IMR-90 (cell line): Measurements from ENCODE around the gene PTGR3.

ENCODE experiments used
- BHLHE40 ChIP-seq: fragments of 150-350 bp; IDR thresholded peaks from 2 replicates; pipeline ENCODE4 v1.6.1; 2016; ENCODE audit warnings: mild to moderate bottlenecking, low read depth, low read length
- CEBPB ChIP-seq: IDR thresholded peaks from 2 replicates; pipeline ENCODE4 v1.6.1; 2012; ENCODE audit warnings: low read depth, low read length, improper control_type of control experiment
- CHD1 ChIP-seq: IDR thresholded peaks from 2 replicates; pipeline ENCODE4 v1.6.1; 2012; ENCODE audit warnings: low read depth, low read length, improper control_type of control experiment
- MAFK ChIP-seq: IDR thresholded peaks from 2 replicates; pipeline ENCODE4 v1.6.1; 2012; ENCODE audit warnings: low read depth, low read length, improper control_type of control experiment
- MAZ ChIP-seq: IDR thresholded peaks from 2 replicates; pipeline ENCODE4 v1.6.1; 2012; ENCODE audit warnings: low read depth, mild to moderate bottlenecking, low read length, improper control_type of control experiment, moderate library complexity, borderline replicate concordance
- MXI1 ChIP-seq: IDR thresholded peaks from 2 replicates; pipeline ENCODE4 v1.6.1; 2012; ENCODE audit warnings: low read depth, mild to moderate bottlenecking, low read length, moderate library complexity, borderline replicate concordance
- POLR2A ChIP-seq: IDR thresholded peaks from 2 replicates; pipeline ENCODE4 v1.6.1; 2012; ENCODE audit warnings: mild to moderate bottlenecking, low read depth, low read length
- RAD21 ChIP-seq: IDR thresholded peaks from 2 replicates; pipeline ENCODE4 v1.6.1; 2012; ENCODE audit warnings: low read length, improper control_type of control experiment
- RCOR1 ChIP-seq: IDR thresholded peaks from 2 replicates; pipeline ENCODE4 v1.6.1; 2012; ENCODE audit warnings: mild to moderate bottlenecking, low read length, improper control_type of control experiment; ENCODE audit not compliant: insufficient replicate concordance
- RFX5 ChIP-seq: IDR thresholded peaks from 2 replicates; pipeline ENCODE4 v1.8.0; 2012; ENCODE audit warnings: low read depth, mild to moderate bottlenecking, low read length, moderate library complexity
- SMC3 ChIP-seq: fragments of 150-350 bp; IDR thresholded peaks from 2 replicates; pipeline ENCODE4 v1.6.1; 2016; ENCODE audit warnings: low read depth, mild to moderate bottlenecking, antibody characterized with exemption, low read length, moderate library complexity
- TF ChIP-seq, protein P1 (sequence below): conservative IDR thresholded peaks from 2 replicates; pipeline ENCODE4 v1.5.1; 2012; ENCODE audit warnings: mild to moderate bottlenecking, low read depth, low read length, improper control_type of control experiment

DNA sequence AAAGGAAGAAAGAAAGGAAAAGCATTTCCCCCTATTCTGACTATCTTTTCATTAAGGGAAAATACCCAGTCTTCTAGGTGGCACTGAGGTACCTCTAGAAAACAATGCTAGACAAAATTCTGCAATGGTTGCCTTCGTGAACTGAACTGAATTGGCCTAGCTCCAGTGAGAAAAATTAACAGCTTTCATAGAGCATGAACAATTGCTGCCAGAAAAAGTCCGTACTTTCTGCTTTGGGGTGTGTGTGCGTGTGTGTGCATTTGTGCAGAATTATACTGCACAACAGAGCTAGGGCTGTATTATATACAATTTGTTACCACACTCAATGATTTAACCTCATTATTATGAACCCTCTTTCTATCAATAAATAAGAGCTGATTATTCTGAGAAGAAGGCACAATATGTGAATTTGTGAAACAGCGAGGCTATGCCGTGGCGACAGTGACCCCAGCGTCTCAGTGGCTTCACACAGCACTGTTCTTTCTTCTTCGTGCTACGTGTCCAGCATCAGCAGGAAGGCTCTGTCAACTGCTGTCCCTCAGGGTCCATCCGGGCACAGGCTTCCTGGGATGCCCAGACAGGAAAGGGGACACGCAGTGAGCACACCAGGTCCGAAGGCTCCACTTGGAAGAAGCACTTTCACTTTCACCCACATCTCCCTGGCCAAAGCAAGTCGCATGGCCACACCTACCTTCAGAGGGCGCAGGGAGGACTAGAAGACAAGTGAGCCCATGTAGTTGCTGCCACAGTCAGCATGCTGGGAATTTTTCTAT lies 47.5 kb downstream of the PTGR3 start:
- TF ChIP-seq, protein P1, sequence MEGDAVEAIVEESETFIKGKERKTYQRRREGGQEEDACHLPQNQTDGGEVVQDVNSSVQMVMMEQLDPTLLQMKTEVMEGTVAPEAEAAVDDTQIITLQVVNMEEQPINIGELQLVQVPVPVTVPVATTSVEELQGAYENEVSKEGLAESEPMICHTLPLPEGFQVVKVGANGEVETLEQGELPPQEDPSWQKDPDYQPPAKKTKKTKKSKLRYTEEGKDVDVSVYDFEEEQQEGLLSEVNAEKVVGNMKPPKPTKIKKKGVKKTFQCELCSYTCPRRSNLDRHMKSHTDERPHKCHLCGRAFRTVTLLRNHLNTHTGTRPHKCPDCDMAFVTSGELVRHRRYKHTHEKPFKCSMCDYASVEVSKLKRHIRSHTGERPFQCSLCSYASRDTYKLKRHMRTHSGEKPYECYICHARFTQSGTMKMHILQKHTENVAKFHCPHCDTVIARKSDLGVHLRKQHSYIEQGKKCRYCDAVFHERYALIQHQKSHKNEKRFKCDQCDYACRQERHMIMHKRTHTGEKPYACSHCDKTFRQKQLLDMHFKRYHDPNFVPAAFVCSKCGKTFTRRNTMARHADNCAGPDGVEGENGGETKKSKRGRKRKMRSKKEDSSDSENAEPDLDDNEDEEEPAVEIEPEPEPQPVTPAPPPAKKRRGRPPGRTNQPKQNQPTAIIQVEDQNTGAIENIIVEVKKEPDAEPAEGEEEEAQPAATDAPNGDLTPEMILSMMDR = no peak
- TF ChIP-seq RCOR1 (no peak), SMC3 (no peak), POLR2A (no peak), MXI1 (no peak), CEBPB (no peak), BHLHE40 (no peak), MAZ (no peak), RFX5 (no peak), MAFK (no peak), RAD21 (no peak), CHD1 (no peak)
